T-helper 2 cell treated with Interferon-gamma antibody and Interleukin-4, amounts not matched to agents 100 ng/mL and 5 ng/mL, for 36 hours (primary cell): ENCODE results near the gene C19orf38. TPM values are rescaled to one million over a fixed set of nuclear protein-coding genes. Genes with fewer than 3 reads are reported as not detected.

Experiments used
- intact Hi-C: fragments of 100-400 bp; cut with micrococcal nuclease; formaldehyde crosslinking; loops from one replicate; pipeline ENCODE4 v1.15.1; 2023
- total RNA-seq: library from RNA; stranded (reverse); gene quantifications from 2 replicates; pipeline ENCODE4 v1.2.3, GENCODE V29; 2022

C19orf38 gene
- total RNA-seq, result 1.3 and 2.2 TPM in 2 replicates

DNA sequence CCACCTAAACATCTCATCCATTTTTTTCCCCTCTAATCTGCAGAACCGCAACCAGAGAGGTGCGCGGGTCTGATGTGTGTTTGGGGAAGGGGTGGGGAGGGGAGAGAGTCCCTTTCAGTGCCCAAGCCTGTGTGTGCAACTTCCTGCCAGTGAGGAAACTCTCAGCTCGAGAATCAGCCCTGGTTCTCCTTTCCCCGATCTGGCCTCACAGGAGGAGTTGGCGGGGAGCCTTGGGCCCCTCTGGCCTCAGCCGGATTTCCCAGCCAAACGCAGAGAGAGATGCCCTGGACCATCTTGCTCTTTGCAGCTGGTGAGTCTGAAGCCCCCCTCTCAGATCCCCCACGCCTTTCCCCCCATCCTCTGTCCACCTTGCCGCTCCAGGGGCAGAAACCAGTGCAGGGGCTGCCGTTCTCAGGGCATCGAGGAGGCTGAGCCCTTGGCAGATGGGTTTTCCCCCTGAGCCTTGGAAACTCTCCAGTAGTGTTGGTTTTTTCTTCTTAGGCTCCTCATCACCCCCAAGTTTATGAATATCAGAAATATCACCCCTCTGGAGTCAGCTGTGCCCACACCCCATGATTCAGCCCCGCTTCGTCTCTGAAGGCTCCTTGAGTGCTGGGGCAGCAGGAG lies at the start of gene C19orf38:
TSS of gene C19orf38 (plus strand) at position 186 of the 627 bp plus-strand sequence. CDS start at position 280, 94 bp downstream.
- intact Hi-C loops, result no loop called here

DNA sequence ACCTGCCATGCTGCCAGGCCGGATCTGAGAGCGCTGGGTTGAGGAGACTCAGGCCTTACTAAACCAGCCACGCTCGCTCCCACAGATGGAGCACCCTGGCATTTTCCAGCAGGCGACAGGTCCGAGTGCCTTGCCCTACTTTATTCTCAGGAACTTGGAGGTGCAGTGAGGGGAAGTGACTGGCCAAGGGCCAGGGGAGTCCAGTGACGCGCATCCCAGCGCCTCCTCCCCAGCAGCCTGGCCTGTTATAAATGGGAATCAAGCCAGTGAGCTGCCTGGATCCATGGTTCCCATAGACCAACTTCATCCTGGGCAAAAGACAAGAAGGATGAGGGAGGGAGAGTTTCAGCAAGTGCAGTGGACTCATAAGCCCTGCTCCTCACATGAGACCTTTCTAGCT lies 47.7 kb upstream of the C19orf38 start:
- intact Hi-C loops, result no loop called here

GRCh38 chr19:10802479-10802878 lies 45.7 kb upstream of the C19orf38 start:
- intact Hi-C loops, result no loop called here

GRCh38 chr19:10803252-10803651 lies 45.0 kb upstream of the C19orf38 start:
- intact Hi-C loops, result no loop called here

DNA sequence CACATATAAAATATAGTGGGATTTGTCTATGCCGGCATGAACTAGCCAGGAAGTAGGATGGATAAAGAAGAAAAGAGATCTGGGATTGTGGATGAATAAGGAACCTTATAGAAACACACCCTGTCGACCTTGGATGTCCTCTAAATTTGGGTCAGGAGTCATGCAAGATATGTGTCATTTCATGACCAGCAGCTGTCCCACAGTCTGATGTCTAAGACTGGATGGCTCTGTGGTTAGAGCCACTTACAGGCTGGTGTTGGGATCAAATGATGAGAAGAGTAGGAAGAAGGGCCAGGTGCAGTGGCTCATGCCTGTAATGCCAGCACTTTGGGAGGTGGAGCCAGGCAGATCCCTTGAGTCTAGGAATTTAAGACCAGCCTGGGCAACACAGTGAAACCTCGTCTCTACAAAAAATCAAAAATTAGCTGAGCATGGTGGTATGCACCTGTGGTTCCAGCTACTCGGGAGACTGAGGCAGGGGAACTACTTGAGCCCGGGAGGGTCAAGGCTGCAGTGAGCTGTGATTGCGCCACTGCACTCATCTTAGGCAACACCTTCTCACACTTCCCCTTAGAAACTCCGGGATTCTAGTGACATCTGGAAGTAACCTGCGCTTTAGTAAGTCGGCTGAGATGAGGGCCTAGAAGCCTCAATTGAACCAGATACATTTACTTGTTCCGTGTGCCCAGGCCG lies 43.0 kb upstream of the C19orf38 start:
- intact Hi-C loops, result no loop called here

- intact Hi-C loops, result no loop called here
Observed at GRCh38 chr19:10805758-10806247, 42.4 kb upstream of the C19orf38 start.

- intact Hi-C loops, result no loop called here
Observed at GRCh38 chr19:10808937-10809649, 39.1 kb upstream of the C19orf38 start.

GRCh38 chr19:10809651-10810285 lies 38.4 kb upstream of the C19orf38 start:
- intact Hi-C loops, result no loop called here

DNA sequence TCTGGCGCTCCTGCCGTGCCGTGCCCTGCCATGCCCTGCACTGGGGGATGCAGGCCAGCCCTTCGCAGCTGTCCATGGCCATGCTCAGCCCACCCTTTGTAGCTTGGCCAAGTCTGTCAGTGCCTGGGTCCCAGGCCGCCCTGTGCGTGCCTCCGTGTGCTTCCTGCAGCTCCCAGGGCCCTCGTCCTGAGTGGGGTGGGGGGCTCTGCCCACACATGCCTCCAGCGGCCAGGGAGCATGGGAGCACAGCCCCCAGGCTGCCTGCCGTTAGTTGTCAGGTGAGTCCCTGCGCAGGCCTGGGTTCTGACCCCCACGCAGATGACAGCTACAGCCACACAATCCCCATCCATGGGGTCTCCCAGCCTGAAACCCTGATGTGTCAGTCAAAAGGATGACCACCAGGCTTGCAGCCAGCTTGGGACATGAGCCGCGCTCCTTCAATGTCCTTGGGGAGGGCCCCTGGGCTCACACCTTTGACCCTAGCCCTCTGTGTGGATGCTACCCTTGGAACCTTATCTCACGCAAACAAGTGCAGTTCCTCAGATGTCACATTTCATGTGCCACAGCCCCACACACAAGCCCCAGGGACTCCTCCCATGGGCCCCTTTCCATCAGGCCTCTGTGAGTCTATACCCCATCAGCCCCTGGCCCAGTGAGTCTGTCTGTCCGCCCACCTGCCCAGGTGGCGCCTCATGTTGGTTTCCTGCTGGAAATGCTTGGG lies 36.7 kb upstream of the C19orf38 start:
- intact Hi-C loops, result no loop called here

DNA sequence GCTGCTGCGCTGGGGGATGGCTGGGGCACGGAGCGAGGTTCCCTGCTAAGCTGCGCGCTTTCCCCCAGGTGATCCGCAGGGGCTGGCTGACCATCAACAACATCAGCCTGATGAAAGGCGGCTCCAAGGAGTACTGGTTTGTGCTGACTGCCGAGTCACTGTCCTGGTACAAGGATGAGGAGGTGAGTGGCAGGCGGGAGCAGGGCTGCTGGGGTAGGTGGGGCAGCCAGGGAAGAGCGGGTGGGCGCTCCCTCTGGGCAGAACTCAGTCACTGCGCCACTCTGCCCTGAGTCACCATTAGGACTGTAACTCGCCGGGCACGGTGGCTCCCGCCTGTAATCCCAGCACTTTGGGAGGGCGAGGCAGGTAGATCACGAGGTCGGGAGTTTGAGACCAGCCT lies 36.0 kb upstream of the C19orf38 start:
- intact Hi-C loops, result no loop called here

GRCh38 chr19:10812902-10813404 lies 35.3 kb upstream of the C19orf38 start:
- intact Hi-C loops, result no loop called here

DNA sequence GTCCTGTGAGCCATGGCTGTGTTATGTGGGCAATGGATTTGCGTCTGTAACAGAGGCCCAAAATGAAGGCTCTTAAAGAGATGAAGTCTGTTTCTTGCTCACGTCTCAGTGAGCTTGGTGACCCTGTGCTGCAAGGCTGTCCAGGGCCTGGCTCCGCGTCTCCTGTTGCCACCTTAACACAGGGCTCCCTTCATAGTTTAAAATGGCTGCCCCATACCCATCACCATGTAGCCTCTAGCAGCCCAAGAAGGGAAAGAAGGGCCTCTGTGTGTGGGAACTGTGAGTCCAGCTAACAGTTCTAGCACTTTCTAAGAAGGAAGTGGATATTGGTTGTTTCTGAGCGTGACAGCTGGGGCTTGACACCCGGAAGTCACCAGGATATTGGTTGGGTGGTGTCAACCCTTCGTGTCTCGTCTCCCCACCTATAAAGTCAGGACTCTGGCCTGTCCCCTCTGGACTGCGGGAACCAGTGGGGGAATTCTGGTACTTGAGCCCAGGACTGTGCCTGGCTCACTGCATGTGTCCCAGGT lies 33.1 kb upstream of the C19orf38 start:
- intact Hi-C loops, result no loop called here

DNA sequence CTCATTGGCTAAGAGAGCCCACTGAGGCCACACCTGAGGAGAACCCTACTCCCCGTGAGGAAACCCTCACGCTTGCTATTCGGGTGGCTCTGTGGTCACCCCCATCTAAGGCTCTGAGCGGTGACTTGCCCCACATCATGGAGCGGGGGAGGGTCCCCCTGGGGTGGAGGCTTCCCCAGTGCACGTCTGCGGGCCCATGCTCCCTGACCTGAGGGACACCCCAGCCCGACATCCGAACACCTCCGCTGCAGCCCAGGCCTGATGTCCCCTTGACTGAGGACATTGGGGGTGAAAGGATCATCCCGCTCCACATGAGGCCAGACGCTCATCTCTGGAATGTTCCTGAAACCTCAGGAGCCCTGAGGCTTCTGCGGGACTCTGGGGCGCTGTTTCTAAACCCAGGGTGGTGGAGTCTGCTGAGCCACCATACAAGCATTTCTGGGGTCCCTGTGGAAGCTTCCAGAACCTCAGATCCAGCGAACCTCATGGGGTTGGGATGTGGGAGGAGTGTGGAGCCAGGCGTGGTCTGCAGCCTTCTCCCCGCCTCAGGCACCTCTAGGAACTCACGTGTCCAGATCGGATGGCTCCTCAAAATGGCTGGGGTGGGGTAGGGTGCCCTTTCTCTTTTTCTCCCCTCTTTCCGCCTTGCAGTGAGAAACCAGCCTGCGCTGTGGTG lies 32.1 kb upstream of the C19orf38 start:
- intact Hi-C loops, result no loop called here

DNA sequence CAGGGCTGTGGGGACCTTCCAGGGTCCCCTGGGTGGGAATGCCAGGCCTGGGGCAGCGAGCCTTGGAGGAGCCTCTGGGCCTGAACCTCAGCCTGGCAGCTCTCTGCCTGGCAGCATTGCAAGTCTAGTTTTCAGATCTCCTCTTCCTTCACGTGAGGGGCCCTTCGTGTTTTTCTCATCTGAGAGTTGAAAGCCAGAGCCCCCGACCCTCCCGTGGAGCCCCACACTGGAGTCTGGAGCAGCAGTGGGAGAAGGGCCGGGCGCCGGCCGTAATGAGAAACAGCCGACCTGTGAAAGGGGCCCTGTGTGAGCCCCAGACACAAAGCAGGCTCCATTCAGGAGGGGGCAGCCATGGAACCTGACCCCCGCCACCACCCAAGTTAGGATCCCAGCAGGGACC lies 31.5 kb upstream of the C19orf38 start:
- intact Hi-C loops, result no loop called here

DNA sequence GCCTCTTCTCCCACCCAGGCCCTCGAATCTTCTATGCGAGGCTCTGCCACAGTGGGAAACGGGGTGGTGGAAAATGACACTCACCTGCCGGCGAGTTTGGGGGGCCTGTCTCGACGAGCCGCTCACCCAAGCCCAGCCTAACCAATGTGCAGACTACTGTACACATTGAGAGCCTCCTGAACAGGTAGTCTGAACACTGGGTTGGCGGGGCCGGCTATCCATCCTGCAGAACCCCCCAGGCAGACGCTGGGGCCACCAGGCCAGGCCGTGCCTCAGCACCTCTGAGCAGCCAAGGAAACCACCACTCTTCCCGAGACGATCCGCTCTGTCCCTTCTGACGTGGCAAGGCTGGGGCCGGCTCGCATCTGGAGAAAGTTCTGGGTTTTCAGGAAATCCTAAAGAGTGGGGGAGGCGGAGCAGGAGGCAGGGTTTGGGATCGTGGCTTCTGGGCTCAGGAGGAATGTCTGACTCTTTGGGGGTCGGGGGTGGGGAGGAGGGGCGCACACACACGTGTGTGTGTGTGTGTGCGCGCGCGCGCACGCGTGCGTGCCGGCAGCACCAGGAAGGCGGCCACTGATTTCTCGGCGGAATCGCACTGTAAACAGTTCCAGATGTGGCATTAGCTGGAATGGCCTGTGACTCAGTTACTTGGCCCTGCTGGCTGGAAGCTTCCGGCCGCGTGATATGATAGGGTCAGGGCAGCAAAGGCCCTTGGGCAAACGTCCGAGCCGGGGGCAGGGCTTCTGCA lies 30.8 kb upstream of the C19orf38 start:
- intact Hi-C loops, result no loop called here

DNA sequence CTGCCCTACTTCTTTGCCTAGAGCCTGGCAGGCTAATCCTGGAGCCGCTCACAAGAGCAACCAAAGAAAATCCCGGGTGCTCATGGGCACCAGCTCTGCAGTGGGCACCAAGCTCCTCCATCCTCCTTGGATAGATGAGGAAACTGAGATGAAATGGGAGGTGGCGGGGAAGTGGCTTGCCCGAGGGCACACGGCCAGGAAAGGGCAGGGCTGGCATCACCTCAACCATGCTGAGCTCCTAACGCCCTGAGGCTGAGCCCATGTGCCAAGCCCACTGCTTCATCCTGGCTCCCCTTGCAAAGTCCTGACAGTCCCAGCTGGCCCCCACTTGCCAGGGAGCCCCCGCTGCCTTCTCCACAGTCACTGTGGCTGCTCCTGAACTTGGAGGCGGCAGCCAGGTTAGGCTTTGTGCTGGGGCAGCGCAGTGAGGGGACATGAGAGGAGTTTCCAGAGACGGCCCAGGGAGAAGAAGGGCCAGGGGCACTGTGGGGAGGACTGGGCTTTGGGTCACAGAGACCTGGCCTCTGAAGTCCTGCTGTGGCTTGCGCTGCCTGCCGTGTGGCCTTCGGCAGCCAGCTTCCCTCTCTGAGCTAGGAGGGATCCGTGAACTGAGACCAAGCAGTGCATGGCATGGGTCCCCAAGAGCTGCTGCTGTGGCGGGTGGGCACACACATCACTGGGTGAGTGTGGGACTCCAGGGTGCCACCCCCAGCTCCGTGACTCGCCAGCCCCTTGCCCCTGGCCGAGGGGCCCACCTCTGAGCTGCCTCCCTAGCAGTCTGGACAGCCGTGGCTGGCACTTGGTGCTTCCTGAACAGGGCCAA lies 29.7 kb upstream of the C19orf38 start:
- intact Hi-C loops, result no loop called here

DNA sequence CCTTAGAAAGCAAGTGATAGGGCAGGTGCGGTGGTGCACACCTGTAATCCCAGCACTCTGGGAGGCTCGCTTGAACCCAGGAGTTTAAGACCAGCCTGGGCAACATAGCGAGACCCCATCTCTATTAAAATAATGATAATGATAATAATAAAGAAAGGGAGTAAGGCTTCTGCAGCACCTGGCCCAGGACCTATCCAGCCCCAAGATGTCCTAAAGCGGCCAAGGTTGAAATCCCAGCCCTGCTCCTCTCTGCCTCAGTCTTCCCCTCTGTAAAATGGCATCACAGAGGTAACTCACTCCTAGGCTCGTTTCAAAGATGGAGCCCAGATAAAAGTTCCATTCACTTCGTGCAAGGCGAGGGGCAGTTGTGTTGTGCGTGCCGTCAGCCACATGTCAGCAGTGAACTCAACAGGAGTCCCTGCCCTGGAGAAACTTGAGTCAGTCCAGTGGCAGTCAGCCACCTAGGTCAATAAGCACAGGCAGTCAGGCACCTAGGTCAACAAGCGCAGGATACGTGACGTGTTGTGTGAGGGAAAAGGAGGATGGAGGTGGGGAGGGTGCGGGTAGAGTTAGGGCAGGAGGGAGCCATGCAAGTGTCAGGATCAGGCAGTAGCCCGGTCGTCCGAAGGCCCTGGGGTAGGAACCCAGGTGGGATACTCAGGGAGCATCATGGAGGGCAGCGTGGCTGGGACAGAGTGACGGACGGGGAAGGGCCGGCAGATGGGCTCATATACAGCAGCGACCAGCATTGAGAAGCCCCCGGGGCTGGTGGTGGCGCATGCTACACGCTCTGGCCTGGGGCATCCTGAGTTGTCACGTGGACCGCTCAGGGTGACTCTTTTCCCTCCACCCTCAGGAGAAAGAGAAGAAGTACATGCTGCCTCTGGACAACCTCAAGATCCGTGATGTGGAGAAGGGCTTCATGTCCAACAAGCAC lies 28.8 kb upstream of the C19orf38 start:
- intact Hi-C loops, result no loop called here
